ENCODE data around the gene IPO9.

The IPO9 gene

GRCh38 chr1:201904579-201904978, 75.6 kb downstream of the IPO9 start:
- no peak for DNase-seq

- no peak for DNase-seq
Measured at GRCh38 chr1:201905234-201905890, 76.4 kb downstream of the IPO9 start.

GRCh38 chr1:201906336-201906735, 77.4 kb downstream of the IPO9 start:
- no peak for DNase-seq

GRCh38 chr1:201907621-201908020, 78.7 kb downstream of the IPO9 start:
- DNase-seq = no peak

- DNase-seq = no peak
Measured at GRCh38 chr1:201911826-201912571, 83.0 kb downstream of the IPO9 start.

- DNase-seq = no peak
Measured at GRCh38 chr1:201912832-201913231, 83.9 kb downstream of the IPO9 start.

GRCh38 chr1:201914456-201915235, 85.7 kb downstream of the IPO9 start:
- DNase-seq = no peak

GRCh38 chr1:201916649-201917249, 87.8 kb downstream of the IPO9 start:
- DNase-seq = no peak

- DNase-seq = no peak
Measured at GRCh38 chr1:201917362-201918033, 88.5 kb downstream of the IPO9 start.

- no peak for DNase-seq
Measured at GRCh38 chr1:201918343-201918742, 89.4 kb downstream of the IPO9 start.

GRCh38 chr1:201921952-201922558, 93.1 kb downstream of the IPO9 start:
- no peak for DNase-seq

- no peak for DNase-seq
Measured at GRCh38 chr1:201925301-201925567, 96.3 kb downstream of the IPO9 start.

- DNase-seq = no peak
Measured at GRCh38 chr1:201925981-201926645, 97.2 kb downstream of the IPO9 start.

- DNase-seq = no peak
Measured at GRCh38 chr1:201928266-201928665, 99.3 kb downstream of the IPO9 start.

- DNase-seq = no peak
Measured at GRCh38 chr1:201930137-201930536, 101.2 kb downstream of the IPO9 start.

GRCh38 chr1:201930803-201931202, 101.8 kb downstream of the IPO9 start:
- DNase-seq = no peak
